SK-N-SH (cell line): ENCODE data around the gene SRA1. TPM values are rescaled to one million over a fixed set of nuclear protein-coding genes. Genes with fewer than 3 reads are reported as not detected.

ENCODE experiments used
- CTCF ChIA-PET: fragments of 300-600, 350-600 bp; formaldehyde crosslinking; extraction: SDS; loops from one replicate; lab custom pipeline; 2021; lab: Yijun Ruan, JAX
- POLR2A ChIA-PET: fragments of 350-600 bp; sonication (Branson Sonifier 250); formaldehyde crosslinking; extraction: SDS; loops from one replicate; lab custom pipeline; 2020; ENCODE audit warnings: antibody characterized with exemption, inconsistent platforms; lab: Yijun Ruan, JAX
- DNase-seq: peaks from one replicate; pipeline ENCODE4 v3.0.0; 2012
- H2AFZ ChIP-seq: fragments of 200-600 bp; sonication (generic); 2 replicates; pipeline ENCODE4 v1.8.1; 2016; ENCODE audit warnings: antibody characterized with exemption, mild to moderate bottlenecking, low read depth
- H3F3A ChIP-seq: fragments of 200-600 bp; sonication (generic); replicated peaks from 2 replicates; pipeline ENCODE3; 2016; ENCODE audit warnings: antibody characterized with exemption, mild to moderate bottlenecking; ENCODE audit not compliant: insufficient read depth
- H3K27ac ChIP-seq, 2 experiments: fragments of 200-500 bp in 1 of 2; fragments of 200-600 bp in 1 of 2; sonication (Bioruptor generic) in 1 of 2; sonication (generic), shearing (Covaris generic) in 1 of 2; 2 replicates each; pipeline versions ENCODE4 v1.5.1 to v1.6.1; 2014 to 2016; ENCODE audit warnings: low read depth in 2 of 2, inconsistent platforms in 1 of 2, low read length in 1 of 2, mild to moderate bottlenecking in 1 of 2, mixed read lengths in 1 of 2
- H3K27me3 ChIP-seq: fragments of 200-600 bp; sonication (generic), shearing (Covaris generic); 2 replicates; pipeline ENCODE4 v1.6.1; 2016; ENCODE audit warnings: mixed run types; ENCODE audit not compliant: insufficient read depth
- H3K36me3 ChIP-seq, 2 experiments: fragments of 200-500 bp in 1 of 2; fragments of 200-600 bp in 1 of 2; sonication (Bioruptor generic) in 1 of 2; sonication (generic) in 1 of 2; replicated peaks in 1 of 2; 2 replicates each; pipeline versions ENCODE3 to v1.5.1; 2014 to 2016; ENCODE audit warnings: low read length in 1 of 2, mild to moderate bottlenecking in 1 of 2; ENCODE audit not compliant: insufficient read depth in 2 of 2, control insufficient read depth in 1 of 2
- H3K4me1 ChIP-seq, 2 experiments: fragments of 200-500 bp in 1 of 2; fragments of 200-600 bp in 1 of 2; sonication (Bioruptor generic) in 1 of 2; sonication (generic), shearing (Covaris generic) in 1 of 2; 2 replicates each; pipeline versions ENCODE4 v1.5.1 to v1.6.1; 2014 to 2016; ENCODE audit warnings: low read depth in 1 of 2, low read length in 1 of 2, mixed run types in 1 of 2; ENCODE audit not compliant: insufficient read depth in 2 of 2, control insufficient read depth in 1 of 2
- H3K4me2 ChIP-seq: fragments of 200-600 bp; sonication (generic), shearing (Covaris generic); 2 replicates; pipeline ENCODE4 v1.6.1; 2017; ENCODE audit warnings: mixed run types
- H3K4me3 ChIP-seq, 2 experiments: fragments of 200-500 bp in 1 of 2; fragments of 200-600 bp in 1 of 2; sonication (Bioruptor generic) in 1 of 2; sonication (generic), shearing (Covaris generic) in 1 of 2; 2 replicates each; pipeline versions ENCODE4 v1.5.1 to v1.8.1; 2014 to 2016; ENCODE audit warnings: low read depth in 2 of 2, inconsistent platforms in 1 of 2, low read length in 1 of 2, mild to moderate bottlenecking in 1 of 2, mixed read lengths in 1 of 2, moderate library complexity in 1 of 2
- H3K79me2 ChIP-seq: fragments of 200-600 bp; sonication (generic); 2 replicates; pipeline ENCODE4 v1.8.1; 2017; ENCODE audit warnings: mild to moderate bottlenecking; ENCODE audit not compliant: insufficient read depth
- H3K9ac ChIP-seq: fragments of 200-600 bp; sonication (generic); 2 replicates; pipeline ENCODE4 v1.6.1; 2017; ENCODE audit warnings: mixed run types
- H3K9me2 ChIP-seq: fragments of 200-600 bp; sonication (generic); 2 replicates; pipeline ENCODE4 v1.6.1; 2017; ENCODE audit warnings: mixed run types
- H3K9me3 ChIP-seq: fragments of 200-600 bp; sonication (generic); 2 replicates; pipeline ENCODE4 v1.6.1; 2017; ENCODE audit warnings: mixed run types, mild to moderate bottlenecking, moderate library complexity
- H4K20me1 ChIP-seq: fragments of 200-600 bp; sonication (generic); 2 replicates; pipeline ENCODE4 v1.6.1; 2017; ENCODE audit warnings: mild to moderate bottlenecking, mixed run types; ENCODE audit not compliant: insufficient read depth
- CHD2 ChIP-seq: fragments of 150-350 bp; IDR thresholded peaks from 2 replicates; pipeline ENCODE4 v1.6.1; 2018; ENCODE audit warnings: low read length; ENCODE audit not compliant: partially characterized antibody
- EZH2phosphoT487 ChIP-seq: fragments of 200-600 bp; sonication (generic); IDR thresholded peaks from 2 replicates; pipeline ENCODE4 v1.6.1; 2017; ENCODE audit warnings: low read depth, mixed run types, mild to moderate bottlenecking, antibody characterized with exemption, moderate library complexity, borderline replicate concordance
- FOXJ3 ChIP-seq: sonication (generic); formaldehyde crosslinking; IDR thresholded peaks from 2 replicates; pipeline ENCODE4 v1.5.1; 2020; ENCODE audit warnings: mild to moderate bottlenecking, missing genetic modification reagents
- JUND ChIP-seq: IDR thresholded peaks from 2 replicates; pipeline ENCODE4 v1.4.0; 2012
- MXI1 ChIP-seq: IDR thresholded peaks from 2 replicates; pipeline ENCODE4 v1.6.1; 2012; ENCODE audit warnings: mild to moderate bottlenecking, low read depth, low read length, improper control_type of control experiment
- RAD21 ChIP-seq: IDR thresholded peaks from 2 replicates; pipeline ENCODE4 v1.6.1; 2012; ENCODE audit warnings: mild to moderate bottlenecking, low read length
- REST ChIP-seq: IDR thresholded peaks from 2 replicates; pipeline ENCODE4 v1.6.1; 2012; ENCODE audit warnings: mild to moderate bottlenecking, low read depth, low read length, moderate library complexity
- SIN3A ChIP-seq: IDR thresholded peaks from 2 replicates; pipeline ENCODE4 v1.6.1; 2012; ENCODE audit warnings: low read depth, mild to moderate bottlenecking, low read length, moderate library complexity, borderline replicate concordance
- TCF12 ChIP-seq: IDR thresholded peaks from 2 replicates; pipeline ENCODE4 v1.4.0; 2012
- TEAD4 ChIP-seq: IDR thresholded peaks from 2 replicates; pipeline ENCODE4 v1.4.0; 2012; ENCODE audit warnings: mild to moderate bottlenecking, borderline replicate concordance; ENCODE audit not compliant: insufficient read depth
- USF1 ChIP-seq: IDR thresholded peaks from 2 replicates; pipeline ENCODE4 v1.4.0; 2012; ENCODE audit warnings: low read depth, borderline replicate concordance
- USF2 ChIP-seq: fragments of 150-350 bp; IDR thresholded peaks from 2 replicates; pipeline ENCODE4 v1.6.1; 2017; ENCODE audit warnings: antibody characterized with exemption, low read length, low read depth, borderline replicate concordance
- YY1 ChIP-seq: IDR thresholded peaks from 2 replicates; pipeline ENCODE4 v1.4.0; 2012; ENCODE audit warnings: low read depth, mild to moderate bottlenecking
- WGBS: methylation state at CpG from one replicate; pipeline ENCODE4 v1.1.6; 2017; ENCODE audit warnings: low lambda C conversion rate; 5-methylcytosine and 5-hydroxymethylcytosine counted together
- polyA plus RNA-seq, 3 experiments: library from polyadenylated mRNA; depleted of rRNA; stranded (reverse); fragments of >200 nt; gene quantifications; 2 replicates each; pipeline ENCODE4 v1.2.3, GENCODE V29; 2012

The SRA1 gene
- polyA plus RNA-seq, 1 of the 3 experiments (the other 2 are of a cell fraction), result 35.9 TPM

- no peak overlapping the region for H3K4me3 ChIP-seq
- H4K20me1 ChIP-seq, result no peaks in the 10 kb centered on the region
- ChIA-PET CTCF (interaction anchor here (0.6 to 2.5 kb wide), 2 partner anchors 47 to 68 kb away, joined by 3 to 7 read pairs; partner anchors contain the start of gene TMCO6), POLR2A (no interaction called here)
- WGBS, result 62% methylated on average over 5 of the region's 5 CpGs
- peaks cover 8 to 25% of the 10 kb centered on the region in 2 experiments for H3K36me3 ChIP-seq
- no peak for DNase-seq
- TF ChIP-seq YY1, result no peak
- TF ChIP-seq SIN3A, result no peak
- no peak for TF ChIP-seq EZH2phosphoT487
- TF ChIP-seq USF2, result no peak
- no peak for TF ChIP-seq CHD2
- no peak for TF ChIP-seq TEAD4
- TF ChIP-seq MXI1, result no peak
- no peak for TF ChIP-seq FOXJ3 (CRISPR knock-in tag)
- no peak for TF ChIP-seq USF1
- no peak for TF ChIP-seq RAD21
- no peak for TF ChIP-seq TCF12
- no peak for TF ChIP-seq REST
- TF ChIP-seq JUND, result no peak
- no peak overlapping the region for H3K9ac ChIP-seq
- H3K9me2 ChIP-seq, result no peaks in the 10 kb centered on the region
- no peaks in the 10 kb centered on the region; a peak in 1 of 4 replicates for H3K4me1 ChIP-seq
- peaks cover 5% of the 10 kb centered on the region for H3F3A ChIP-seq
- no peak overlapping the region for H2AFZ ChIP-seq
- no peaks in the 10 kb centered on the region for H3K27me3 ChIP-seq
- no peak overlapping the region for H3K4me2 ChIP-seq
- H3K27ac ChIP-seq, result no peak overlapping the region
- H3K79me2 ChIP-seq, result peaks cover 12% of the 10 kb centered on the region
- no peaks in the 10 kb centered on the region for H3K9me3 ChIP-seq
These were observed 13.8 kb upstream of the SRA1 start for GRCh38 chr5:140571105-140571504.
